Keratinocyte (primary cell): Measurements from ENCODE around the gene AXL. TPM values are rescaled to one million over a fixed set of nuclear protein-coding genes. Genes with fewer than 3 reads are reported as not detected.

Experiments
- DNase-seq: peaks from one replicate; pipeline ENCODE4 v3.0.0-alpha.2; 2011; ENCODE audit warnings: low read depth, missing footprints, low spot score
- FAIRE-seq: peaks from 2 replicates; lab custom pipeline; 2011; peaks lifted over from hg19 to GRCh38; lab: Jason Lieb, UNC
- H2AFZ ChIP-seq: 2 replicates; pipeline ENCODE4 v1.6.0; 2012; ENCODE audit warnings: low read length, control low read depth, inconsistent platforms; ENCODE audit not compliant: control insufficient read depth
- H3K27ac ChIP-seq: 2 replicates; pipeline ENCODE4 v1.5.1; 2011; ENCODE audit warnings: low read length; ENCODE audit not compliant: control insufficient read depth, insufficient read depth
- H3K27me3 ChIP-seq: 3 replicates; pipeline ENCODE4 v1.6.0; 2011; ENCODE audit warnings: low read length; ENCODE audit not compliant: control insufficient read depth, insufficient read depth; ENCODE audit errors: extremely low read depth
- H3K36me3 ChIP-seq, 2 experiments: 2 replicates in 1 of 2; 3 replicates in 1 of 2; pipeline ENCODE4 v1.5.1; 2011; ENCODE audit warnings: low read length in 2 of 2, mild to moderate bottlenecking in 1 of 2; ENCODE audit not compliant: control insufficient read depth in 2 of 2, insufficient read depth in 2 of 2; ENCODE audit errors: extremely low read depth in 1 of 2
- H3K4me1 ChIP-seq: 3 replicates; pipeline ENCODE4 v1.5.1; 2011; ENCODE audit warnings: low read length; ENCODE audit not compliant: control insufficient read depth, insufficient read depth; ENCODE audit errors: extremely low read depth
- H3K4me2 ChIP-seq: 3 replicates; pipeline ENCODE4 v1.6.0; 2011; ENCODE audit warnings: low read depth, low read length; ENCODE audit not compliant: control insufficient read depth, insufficient read depth; ENCODE audit errors: extremely low read depth
- H3K4me3 ChIP-seq, 3 experiments: fragments of 200-600 bp in 1 of 3; sonication (generic) in 1 of 3; 2 replicates in 2 of 3; 3 replicates in 1 of 3; pipeline ENCODE4 v1.5.1; 2011 to 2016; ENCODE audit warnings: low read length in 3 of 3, mild to moderate bottlenecking in 3 of 3, control low read depth in 2 of 3, inconsistent platforms in 1 of 3, low read depth in 1 of 3, mixed read lengths in 1 of 3, mixed run types in 1 of 3, moderate library complexity in 1 of 3; ENCODE audit not compliant: control insufficient read depth in 2 of 3, insufficient read depth in 2 of 3; ENCODE audit errors: extremely low read depth in 1 of 3
- H3K79me2 ChIP-seq: 2 replicates; pipeline ENCODE4 v1.6.0; 2012; ENCODE audit warnings: low read length; ENCODE audit not compliant: control insufficient read depth, insufficient read depth
- H3K9ac ChIP-seq: 3 replicates; pipeline ENCODE4 v1.6.0; 2011; ENCODE audit warnings: low read length; ENCODE audit not compliant: control insufficient read depth, insufficient read depth; ENCODE audit errors: extremely low read depth
- H3K9me1 ChIP-seq: 3 replicates; pipeline ENCODE4 v1.6.0; 2011; ENCODE audit warnings: low read length; ENCODE audit not compliant: control insufficient read depth, insufficient read depth; ENCODE audit errors: extremely low read depth
- H3K9me3 ChIP-seq: 2 replicates; pipeline ENCODE4 v1.5.1; 2012; ENCODE audit warnings: low read depth, low read length; ENCODE audit not compliant: control insufficient read depth
- H4K20me1 ChIP-seq: 3 replicates; pipeline ENCODE4 v1.6.0; 2011; ENCODE audit warnings: low read length; ENCODE audit not compliant: control insufficient read depth, insufficient read depth; ENCODE audit errors: extremely low read depth
- EZH2 ChIP-seq: IDR thresholded peaks from one replicate; pipeline ENCODE4 v1.6.1; 2012; ENCODE audit warnings: inconsistent platforms, mild to moderate bottlenecking, low read length, moderate library complexity
- dilution Hi-C: fragments of 300-500 bp; cut with MboI; formaldehyde crosslinking; loops from one replicate; pipeline ENCODE4 v1.7.0; 2020; ENCODE audit warnings: low sequenced_read_pairs; ENCODE audit not compliant: extremely low pct_ligation_motif_present
- polyA plus RNA-seq, 5 experiments: library from polyadenylated mRNA; depleted of rRNA in 3 of 5; stranded (reverse) in 3 of 5; stranded (forward) in 1 of 5; unstranded in 1 of 5; fragments of >200 nt; gene quantifications; 1 replicate in 1 of 5; 2 replicates in 3 of 5; 3 replicates in 1 of 5; pipeline versions ENCODE4 v1.2.1 to v1.2.3, GENCODE V29; 2011 to 2012; ENCODE audit warnings: missing spikeins in 2 of 5, low read depth in 1 of 5, low replicate concordance in 1 of 5
- TF ChIP-seq, protein P1 (sequence below), 3 experiments: IDR thresholded peaks in 1 of 3; conservative IDR thresholded peaks in 1 of 3; optimal IDR thresholded peaks in 1 of 3; 2 replicates in 2 of 3; 3 replicates in 1 of 3; pipeline versions ENCODE3 to v1.5.1; 2011; ENCODE audit warnings: low read length in 3 of 3, mild to moderate bottlenecking in 3 of 3, moderate library complexity in 2 of 3, control low read depth in 1 of 3, inconsistent platforms in 1 of 3; ENCODE audit not compliant: insufficient read depth in 2 of 3; ENCODE audit errors: extremely low read depth in 1 of 3

AXL gene
- polyA plus RNA-seq, 1 donor (not counting 4 experiments of a cell fraction or from before 2014, with no cell fraction given): 21.7 TPM

DNA sequence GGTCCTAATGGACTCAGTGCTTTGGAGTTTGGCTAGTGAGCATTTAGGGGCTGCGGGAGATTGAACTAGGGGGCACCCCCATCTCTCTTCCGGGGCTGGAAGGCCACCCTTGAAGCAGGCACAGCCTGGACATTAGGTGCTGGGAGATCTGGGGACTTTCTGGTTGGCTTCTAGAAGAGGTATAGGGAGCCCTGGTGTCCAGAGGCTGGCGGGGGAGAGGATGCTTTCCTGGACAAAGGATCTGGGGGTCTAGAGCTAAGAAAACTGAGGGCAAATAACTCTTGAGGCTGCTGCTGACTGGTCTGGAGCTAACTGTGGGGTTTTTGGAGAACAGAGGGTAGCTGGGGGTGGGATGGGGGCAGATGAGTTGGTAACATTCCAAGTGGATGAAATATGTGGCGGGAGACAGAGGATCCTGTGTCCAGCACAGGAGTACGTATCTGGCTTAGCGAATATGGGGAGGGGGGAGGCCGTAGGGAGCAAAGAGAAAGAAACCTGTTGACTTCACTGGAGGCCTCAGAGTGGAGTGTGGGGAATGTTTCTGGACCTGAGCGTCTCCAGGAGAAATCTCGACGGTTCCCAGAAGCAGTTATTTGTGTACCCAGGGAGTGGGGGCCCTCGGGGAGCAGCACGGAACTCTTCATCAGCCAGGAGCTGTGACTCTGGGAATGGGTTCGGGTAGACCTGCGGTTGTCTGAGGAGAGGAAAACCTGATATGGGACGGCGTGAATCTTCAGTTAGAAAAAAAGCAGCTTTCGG lies 46.6 kb downstream of the AXL start:
- H3K79me2 ChIP-seq: peaks cover 53% of the 10 kb centered on the region
- no peak for FAIRE-seq
- peak overlapping the region; percentile 92 for H3K27ac ChIP-seq
- H3K9me3 ChIP-seq: no peaks in the 10 kb centered on the region
- H3K9me1 ChIP-seq: no peaks in the 10 kb centered on the region
- H3K9ac ChIP-seq: peak overlapping the region; percentile 99
- peak overlapping the region; percentile 93 to 96 (median 93) for H3K4me3 ChIP-seq
- H4K20me1 ChIP-seq: no peaks in the 10 kb centered on the region
- DNase-seq: no peak
- no peak overlapping the region for H2AFZ ChIP-seq
- H3K36me3 ChIP-seq: peaks cover 11 to 13% of the 10 kb centered on the region in 2 experiments
- H3K4me1 ChIP-seq: peaks cover 25% of the 10 kb centered on the region
- no peak for TF ChIP-seq EZH2
- TF ChIP-seq, protein P1, sequence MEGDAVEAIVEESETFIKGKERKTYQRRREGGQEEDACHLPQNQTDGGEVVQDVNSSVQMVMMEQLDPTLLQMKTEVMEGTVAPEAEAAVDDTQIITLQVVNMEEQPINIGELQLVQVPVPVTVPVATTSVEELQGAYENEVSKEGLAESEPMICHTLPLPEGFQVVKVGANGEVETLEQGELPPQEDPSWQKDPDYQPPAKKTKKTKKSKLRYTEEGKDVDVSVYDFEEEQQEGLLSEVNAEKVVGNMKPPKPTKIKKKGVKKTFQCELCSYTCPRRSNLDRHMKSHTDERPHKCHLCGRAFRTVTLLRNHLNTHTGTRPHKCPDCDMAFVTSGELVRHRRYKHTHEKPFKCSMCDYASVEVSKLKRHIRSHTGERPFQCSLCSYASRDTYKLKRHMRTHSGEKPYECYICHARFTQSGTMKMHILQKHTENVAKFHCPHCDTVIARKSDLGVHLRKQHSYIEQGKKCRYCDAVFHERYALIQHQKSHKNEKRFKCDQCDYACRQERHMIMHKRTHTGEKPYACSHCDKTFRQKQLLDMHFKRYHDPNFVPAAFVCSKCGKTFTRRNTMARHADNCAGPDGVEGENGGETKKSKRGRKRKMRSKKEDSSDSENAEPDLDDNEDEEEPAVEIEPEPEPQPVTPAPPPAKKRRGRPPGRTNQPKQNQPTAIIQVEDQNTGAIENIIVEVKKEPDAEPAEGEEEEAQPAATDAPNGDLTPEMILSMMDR (optimal IDR thresholded peaks at IDR 0.05 in 1 of 3, IDR thresholded peaks at IDR 0.05 in 1 of 3, conservative IDR thresholded peaks at IDR 0.05 in 1 of 3; ENCODE audit: extremely low read depth in 1 of 3, insufficient read depth in 2 of 3, low read length in 3 of 3): no peak
- no peaks in the 10 kb centered on the region for H3K27me3 ChIP-seq
- H3K4me2 ChIP-seq: peak overlapping the region; percentile 98
- dilution Hi-C loops: no loop called here

DNA sequence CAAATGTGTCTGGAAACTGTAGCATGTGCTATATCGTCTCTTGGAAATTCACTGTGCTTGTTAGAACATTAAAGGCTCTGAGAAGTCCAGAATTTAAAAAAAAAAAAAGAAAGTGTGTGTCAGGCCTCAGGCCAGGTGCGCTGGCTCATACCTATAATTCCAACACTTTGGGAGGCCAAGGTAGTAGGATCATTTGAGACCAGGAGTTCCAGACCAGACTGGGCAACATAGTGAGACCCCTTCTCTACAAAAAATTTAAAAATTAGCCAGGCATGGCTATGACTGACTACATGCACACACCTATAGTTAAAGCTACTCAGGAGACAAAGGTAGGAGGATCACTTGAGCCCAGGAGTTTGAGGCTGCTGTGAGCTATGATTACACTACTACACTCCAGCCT lies 50.0 kb downstream of the AXL start:
- H3K79me2 ChIP-seq: peaks cover 59% of the 10 kb centered on the region
- H3K4me2 ChIP-seq: no peak overlapping the region
- peaks cover 17% of the 10 kb centered on the region for H3K4me1 ChIP-seq
- no peaks in the 10 kb centered on the region for H3K9me3 ChIP-seq
- no peaks in the 10 kb centered on the region for H3K9me1 ChIP-seq
- no peak overlapping the region for H3K27ac ChIP-seq
- TF ChIP-seq, protein P1 (optimal IDR thresholded peaks at IDR 0.05 in 1 of 3, IDR thresholded peaks at IDR 0.05 in 1 of 3, conservative IDR thresholded peaks at IDR 0.05 in 1 of 3; ENCODE audit: extremely low read depth in 1 of 3, insufficient read depth in 2 of 3, low read length in 3 of 3): no peak
- no peak for TF ChIP-seq EZH2
- no peak overlapping the region for H2AFZ ChIP-seq
- H4K20me1 ChIP-seq: peaks cover 4% of the 10 kb centered on the region
- DNase-seq (no peak), FAIRE-seq (no peak)
- dilution Hi-C loops: no loop called here
- H3K36me3 ChIP-seq: peaks cover 38 to 42% of the 10 kb centered on the region in 2 experiments
- no peak overlapping the region for H3K4me3 ChIP-seq
- no peaks in the 10 kb centered on the region for H3K27me3 ChIP-seq
- no peak overlapping the region for H3K9ac ChIP-seq
